Astrocyte of the cerebellum (primary cell): Measurements from ENCODE around the gene DNAJB2.

Experiments
- DNase-seq: peaks from one replicate; pipeline ENCODE4 v3.0.0-alpha.2; 2011; ENCODE audit warnings: low read depth
- H3K4me3 ChIP-seq: 2 replicates; pipeline ENCODE4 v1.5.1; 2011; ENCODE audit warnings: mild to moderate bottlenecking, low read depth, low read length, moderate library complexity
- in situ Hi-C: cut with HindIII; loops from 2 replicates; pipeline ENCODE4 v1.10.0; 2017; ENCODE audit warnings: low sequenced_read_pairs
- TF ChIP-seq, protein P1 (sequence below): IDR thresholded peaks from 2 replicates; pipeline ENCODE4 v1.5.1; 2012; ENCODE audit warnings: low read length, low read depth, moderate library complexity, mild to moderate bottlenecking; ENCODE audit errors: missing control alignments

The DNAJB2 gene

DNA sequence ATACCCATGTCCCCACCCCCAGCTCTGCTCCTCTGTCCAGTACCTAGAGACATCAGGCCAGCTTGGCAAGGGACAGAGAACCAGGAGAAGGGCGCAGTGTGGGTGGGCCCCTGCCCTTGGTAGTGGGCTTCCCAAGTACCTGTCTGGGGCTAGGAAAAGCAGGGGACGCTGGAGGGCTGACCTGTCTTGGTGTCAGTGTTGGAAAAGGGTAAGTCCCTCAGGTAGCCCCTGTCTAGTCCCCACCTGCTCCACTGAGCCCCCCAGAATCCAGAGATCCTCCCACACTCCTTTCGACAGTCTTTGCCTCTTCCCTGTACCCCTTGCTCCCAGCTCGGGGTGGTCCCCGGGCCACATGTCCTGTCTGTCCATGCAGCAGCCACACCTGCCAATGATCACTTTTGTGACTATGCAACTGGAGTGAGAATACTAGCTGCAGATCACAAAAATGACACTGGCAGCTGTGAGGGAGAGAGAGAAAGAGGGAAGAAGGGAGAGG, 14.6 kb downstream of the DNAJB2 start:
- TF ChIP-seq, protein P1, sequence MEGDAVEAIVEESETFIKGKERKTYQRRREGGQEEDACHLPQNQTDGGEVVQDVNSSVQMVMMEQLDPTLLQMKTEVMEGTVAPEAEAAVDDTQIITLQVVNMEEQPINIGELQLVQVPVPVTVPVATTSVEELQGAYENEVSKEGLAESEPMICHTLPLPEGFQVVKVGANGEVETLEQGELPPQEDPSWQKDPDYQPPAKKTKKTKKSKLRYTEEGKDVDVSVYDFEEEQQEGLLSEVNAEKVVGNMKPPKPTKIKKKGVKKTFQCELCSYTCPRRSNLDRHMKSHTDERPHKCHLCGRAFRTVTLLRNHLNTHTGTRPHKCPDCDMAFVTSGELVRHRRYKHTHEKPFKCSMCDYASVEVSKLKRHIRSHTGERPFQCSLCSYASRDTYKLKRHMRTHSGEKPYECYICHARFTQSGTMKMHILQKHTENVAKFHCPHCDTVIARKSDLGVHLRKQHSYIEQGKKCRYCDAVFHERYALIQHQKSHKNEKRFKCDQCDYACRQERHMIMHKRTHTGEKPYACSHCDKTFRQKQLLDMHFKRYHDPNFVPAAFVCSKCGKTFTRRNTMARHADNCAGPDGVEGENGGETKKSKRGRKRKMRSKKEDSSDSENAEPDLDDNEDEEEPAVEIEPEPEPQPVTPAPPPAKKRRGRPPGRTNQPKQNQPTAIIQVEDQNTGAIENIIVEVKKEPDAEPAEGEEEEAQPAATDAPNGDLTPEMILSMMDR = no peak
- H3K4me3 ChIP-seq = no peak overlapping the region
- no peak for DNase-seq
- in situ Hi-C loops = no loop called here

DNA sequence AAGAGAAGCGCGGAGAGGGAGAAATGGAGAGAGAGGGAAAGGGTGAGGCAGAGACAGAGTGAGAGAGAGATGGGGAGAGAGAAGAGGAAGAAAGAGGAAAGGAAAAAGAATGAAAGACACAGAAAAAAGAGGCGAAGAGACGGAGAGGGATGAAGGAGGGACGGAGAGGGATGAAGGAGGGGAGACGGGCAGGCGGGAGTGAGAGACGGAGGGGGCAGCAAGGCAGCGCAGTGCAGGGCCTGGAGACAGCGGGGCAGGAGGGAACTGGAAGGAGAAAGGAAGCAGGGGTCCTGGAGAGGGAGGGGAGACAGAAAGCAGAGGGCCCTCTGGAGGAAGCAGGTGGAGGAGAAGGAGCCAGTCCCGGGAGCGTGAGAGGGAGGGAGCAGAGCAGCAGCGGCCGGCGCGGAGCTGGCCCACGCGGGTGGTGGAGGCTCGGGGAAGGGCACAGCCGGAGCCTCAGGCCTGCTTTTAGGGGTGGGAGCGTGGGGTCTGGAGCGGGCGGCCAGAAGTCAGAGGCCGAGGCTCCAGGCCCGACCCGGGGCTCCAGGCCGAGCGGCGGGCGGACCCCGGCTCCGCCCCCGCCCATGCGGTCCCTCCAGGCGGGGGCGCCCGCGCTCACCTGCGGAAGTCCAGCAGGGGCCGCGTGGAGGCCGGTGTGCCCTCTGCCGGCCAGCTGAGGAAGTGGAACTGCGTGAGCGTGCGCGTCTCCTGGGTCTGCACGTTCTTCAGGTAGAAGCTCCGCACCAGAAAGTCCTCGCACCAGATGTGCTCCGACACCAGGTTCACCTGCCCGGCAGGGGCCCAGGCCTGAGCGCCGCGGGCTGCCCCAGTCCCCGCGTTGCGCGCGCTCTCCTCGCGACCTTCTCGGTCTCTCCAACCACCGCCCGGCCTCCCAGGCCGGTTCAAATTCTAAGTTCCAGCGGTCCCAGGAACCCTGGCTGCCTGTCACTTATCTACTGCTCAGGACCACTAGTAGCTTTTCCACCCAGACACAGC, 15.5 kb downstream of the DNAJB2 start:
- H3K4me3 ChIP-seq = peak overlapping the region; percentile 42
- in situ Hi-C loops = no loop called here
- TF ChIP-seq, protein P1 = peak; percentile 84
- peak; percentile 40 for DNase-seq

DNA sequence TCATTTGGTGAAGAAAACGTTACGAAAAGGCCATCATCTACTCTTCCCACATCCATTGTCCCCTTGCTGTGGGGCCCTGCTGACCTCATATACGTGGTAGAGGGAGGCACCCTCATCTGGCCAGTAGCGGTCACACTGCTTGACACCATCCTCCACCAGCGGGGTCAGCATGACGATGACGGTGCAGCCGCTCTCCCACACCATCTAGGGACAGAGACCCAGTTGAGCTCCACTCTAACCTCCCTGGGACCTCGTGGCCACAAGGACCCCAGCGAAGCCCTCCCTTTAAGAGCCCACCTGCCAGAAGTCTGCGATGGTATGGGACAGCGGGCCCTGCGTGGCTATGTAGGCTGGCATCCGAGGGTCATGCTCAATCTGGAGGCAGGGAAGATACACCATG, 17.0 kb downstream of the DNAJB2 start:
- in situ Hi-C loops = no loop called here

DNA sequence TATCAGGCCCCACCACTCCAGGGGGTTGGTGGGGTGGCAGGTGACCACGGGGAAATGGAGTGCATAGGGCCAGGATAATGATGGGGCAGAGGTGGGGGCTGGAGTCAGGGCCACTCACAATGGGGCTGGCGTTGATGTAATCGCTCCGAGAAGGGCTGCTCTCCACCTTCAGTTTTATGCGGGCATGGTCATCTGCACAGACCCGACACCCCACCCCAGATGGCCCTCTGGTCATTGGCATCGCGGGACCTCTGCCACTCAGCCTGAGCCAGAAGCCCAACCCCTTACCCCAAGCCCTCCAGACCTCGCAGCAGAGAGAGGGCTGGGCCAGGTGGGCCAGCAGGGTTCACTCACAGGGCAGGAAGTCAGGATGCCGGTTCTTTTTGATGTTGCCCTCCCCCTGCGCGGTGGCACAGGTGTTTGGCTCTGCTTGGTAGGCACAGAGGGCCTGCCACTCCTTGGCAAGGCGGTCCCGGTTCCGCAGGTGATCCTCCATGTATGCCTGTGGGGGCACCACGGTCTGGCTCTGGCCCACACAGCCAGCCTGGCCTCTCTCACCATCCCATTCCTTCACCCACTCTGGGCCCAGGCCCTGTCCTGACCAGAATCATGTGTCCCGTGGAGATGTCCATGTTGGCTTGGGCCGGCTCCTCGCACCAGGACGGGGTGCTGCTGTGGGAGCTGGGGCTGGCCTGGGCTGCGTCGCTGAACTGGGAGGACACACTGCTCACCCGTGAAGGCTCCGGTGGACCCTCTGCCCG, 17.6 kb downstream of the DNAJB2 start:
- in situ Hi-C loops = no loop called here
- TF ChIP-seq, protein P1 = no peak
- DNase-seq = no peak
- no peak overlapping the region for H3K4me3 ChIP-seq

More for the DNA sequence above, 17.0 kb downstream of the DNAJB2 start:
- no peak for DNase-seq
- TF ChIP-seq, protein P1 = no peak
- no peak overlapping the region for H3K4me3 ChIP-seq

DNA sequence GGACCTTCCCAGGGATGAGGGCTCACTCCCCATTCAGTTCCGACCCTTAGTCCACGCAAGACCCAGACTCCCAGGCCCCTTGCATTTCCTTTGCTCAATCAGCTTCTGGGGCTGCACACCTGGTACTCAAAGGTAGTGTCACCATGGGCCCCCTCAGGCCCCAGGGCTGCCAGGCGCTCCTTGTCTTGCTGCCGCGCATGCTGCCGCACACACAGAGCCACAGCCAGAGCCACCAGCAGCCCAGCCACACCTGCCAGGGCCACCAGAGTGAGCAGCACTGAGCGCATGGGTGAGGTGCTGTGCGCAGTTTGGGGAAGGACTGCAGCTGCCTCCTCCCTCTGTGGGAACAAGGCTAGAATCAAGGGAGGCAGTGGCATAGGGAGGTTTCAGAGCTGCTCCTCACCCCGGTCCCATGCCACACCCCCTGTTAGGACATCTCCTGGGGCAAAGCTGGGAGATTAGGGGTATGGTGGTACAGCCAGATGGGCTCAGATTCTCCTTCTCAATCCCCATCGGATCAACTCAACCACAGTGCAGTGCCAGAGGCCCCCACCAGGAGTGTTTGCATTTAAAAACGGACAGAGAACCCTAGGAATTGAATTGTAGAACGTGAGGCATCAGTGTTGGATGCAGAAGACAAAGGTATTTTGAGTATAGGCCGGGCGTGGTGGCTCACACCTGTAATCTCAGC, 18.7 kb downstream of the DNAJB2 start:
- DNase-seq = no peak
- H3K4me3 ChIP-seq = no peak overlapping the region
- in situ Hi-C loops = no loop called here
- TF ChIP-seq, protein P1 = peak; percentile 26
